GM13976 (cell line): ENCODE data around the gene CD96.
"Not testable (repeated sequence)": the region's sequence is repeated elsewhere in the genome, so short reads cannot be mapped to it uniquely, and the experiment has no call there.

Experiments
- DNase-seq: peaks from one replicate; pipeline ENCODE4 v3.0.0; 2012; ENCODE audit warnings: low spot score
- in situ Hi-C: fragments of 300-500 bp; cut with MboI; formaldehyde crosslinking; loops from one replicate; pipeline ENCODE4 v1.12.0; 2022; ENCODE audit warnings: low sequenced_read_pairs, mixed read lengths, inconsistent platforms; ENCODE audit not compliant: unreplicated experiment
- TF ChIP-seq, protein P1 (sequence below): IDR thresholded peaks from 2 replicates; pipeline ENCODE4 v1.5.1; 2012; ENCODE audit warnings: borderline replicate concordance, mild to moderate bottlenecking; ENCODE audit not compliant: insufficient read depth; ENCODE audit errors: extremely low read depth, missing control alignments, control extremely low read depth

CD96 gene

DNA sequence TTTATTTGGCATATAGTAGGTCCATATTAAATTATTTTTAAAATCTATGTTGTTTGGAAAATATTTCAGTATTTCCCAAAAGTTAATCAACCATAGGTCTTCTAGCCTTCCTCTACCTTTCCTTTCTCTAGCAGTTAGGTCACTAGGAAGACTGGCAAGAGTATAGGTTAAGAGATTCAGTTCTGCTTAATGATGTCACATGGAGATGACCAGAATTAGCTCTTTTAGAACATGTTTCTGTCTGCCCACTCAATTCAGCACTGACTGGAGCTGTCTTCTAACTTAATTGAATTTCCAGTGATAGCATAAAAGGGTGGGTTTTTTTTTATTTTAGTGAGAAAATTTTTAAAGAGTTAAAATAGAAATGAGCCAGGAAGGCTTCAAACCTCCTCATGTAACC is 76.9 kb downstream of the CD96 start:
- in situ Hi-C loops: no loop called here
- DNase-seq: no peak
- TF ChIP-seq, protein P1, sequence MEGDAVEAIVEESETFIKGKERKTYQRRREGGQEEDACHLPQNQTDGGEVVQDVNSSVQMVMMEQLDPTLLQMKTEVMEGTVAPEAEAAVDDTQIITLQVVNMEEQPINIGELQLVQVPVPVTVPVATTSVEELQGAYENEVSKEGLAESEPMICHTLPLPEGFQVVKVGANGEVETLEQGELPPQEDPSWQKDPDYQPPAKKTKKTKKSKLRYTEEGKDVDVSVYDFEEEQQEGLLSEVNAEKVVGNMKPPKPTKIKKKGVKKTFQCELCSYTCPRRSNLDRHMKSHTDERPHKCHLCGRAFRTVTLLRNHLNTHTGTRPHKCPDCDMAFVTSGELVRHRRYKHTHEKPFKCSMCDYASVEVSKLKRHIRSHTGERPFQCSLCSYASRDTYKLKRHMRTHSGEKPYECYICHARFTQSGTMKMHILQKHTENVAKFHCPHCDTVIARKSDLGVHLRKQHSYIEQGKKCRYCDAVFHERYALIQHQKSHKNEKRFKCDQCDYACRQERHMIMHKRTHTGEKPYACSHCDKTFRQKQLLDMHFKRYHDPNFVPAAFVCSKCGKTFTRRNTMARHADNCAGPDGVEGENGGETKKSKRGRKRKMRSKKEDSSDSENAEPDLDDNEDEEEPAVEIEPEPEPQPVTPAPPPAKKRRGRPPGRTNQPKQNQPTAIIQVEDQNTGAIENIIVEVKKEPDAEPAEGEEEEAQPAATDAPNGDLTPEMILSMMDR: no peak

DNA sequence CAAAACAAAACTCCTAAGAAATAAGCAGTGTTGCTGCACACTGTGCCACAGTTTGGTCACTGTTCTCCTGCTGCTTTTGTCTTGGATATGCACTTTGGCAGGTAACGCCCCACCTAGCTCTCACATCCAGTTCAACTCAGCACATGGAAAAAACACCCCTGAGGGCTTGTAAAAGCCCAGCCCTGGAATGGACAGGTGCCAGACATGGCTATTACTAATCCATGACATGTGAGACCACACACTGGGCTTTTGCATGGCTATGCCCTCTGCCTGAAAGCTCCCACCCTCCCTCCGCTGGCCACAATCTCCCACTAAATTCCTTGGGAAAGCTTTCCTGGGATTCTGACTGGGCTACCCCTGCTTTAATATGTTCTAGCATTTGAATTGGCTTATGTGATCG is 77.8 kb downstream of the CD96 start:
- DNase-seq: no peak
- in situ Hi-C loops: no loop called here

DNA sequence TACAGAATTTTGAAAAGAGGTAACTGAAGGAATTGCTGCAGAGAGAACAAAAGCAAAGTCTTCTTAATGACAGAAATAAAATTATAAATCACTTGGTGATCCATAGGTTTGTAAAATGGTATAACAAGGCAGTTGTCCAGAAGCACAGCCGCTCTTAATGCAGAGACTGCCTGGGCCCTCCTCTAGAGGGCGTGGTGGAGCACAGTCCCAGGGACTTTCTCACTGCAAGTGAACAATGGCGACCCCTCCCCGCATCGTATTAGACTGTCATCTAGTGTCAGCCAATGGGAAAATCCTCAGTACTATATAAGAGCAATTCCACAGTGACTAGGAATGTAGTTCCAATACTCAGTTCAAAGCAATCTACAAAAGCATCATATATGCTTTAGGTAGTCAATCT is 79.5 kb downstream of the CD96 start:
- in situ Hi-C loops: no loop called here
- DNase-seq: no peak
- TF ChIP-seq, protein P1: peak; percentile 21

More for the DNA sequence above, 77.8 kb downstream of the CD96 start:
- TF ChIP-seq, protein P1: no peak

DNA sequence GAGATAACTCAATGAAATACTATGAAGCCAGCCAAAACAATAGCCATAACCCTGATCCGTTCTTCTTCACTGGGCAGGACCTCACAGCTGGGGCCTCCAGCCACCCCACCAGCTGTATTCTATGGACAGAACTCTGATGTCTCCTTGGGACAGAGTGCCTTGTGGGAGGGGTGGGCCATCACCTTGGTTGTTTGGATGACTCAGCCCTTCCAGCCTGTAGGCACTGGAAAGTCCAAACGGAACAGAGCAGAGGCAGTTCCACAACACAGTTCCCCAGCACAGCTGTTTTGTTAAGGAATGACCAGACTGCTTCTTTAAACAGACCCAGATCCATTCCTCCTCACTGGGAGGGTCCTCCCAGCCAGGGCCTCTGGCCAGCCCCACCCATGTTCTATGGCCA is 85.1 kb downstream of the CD96 start:
- in situ Hi-C loops: no loop called here
- TF ChIP-seq, protein P1: no peak
- no peak for DNase-seq

DNA sequence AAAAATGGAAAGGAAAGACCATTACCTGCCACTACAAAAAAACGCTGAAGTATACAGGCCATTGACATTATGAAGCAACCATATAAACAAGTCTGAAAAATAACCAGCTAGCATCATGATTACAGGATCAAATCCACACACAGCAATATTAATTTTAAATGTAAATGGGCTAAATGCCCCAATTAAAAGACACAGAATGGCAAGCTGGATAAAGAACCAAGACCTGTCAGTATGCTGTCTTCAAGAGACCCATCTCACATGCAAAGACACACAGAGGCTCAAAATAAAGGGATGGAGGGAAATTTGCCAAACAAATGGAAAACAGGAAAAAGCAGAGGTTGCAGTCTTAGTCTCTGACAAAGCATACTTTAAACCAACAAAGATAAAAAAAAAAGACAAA is 87.0 kb downstream of the CD96 start:
- in situ Hi-C loops, DNase-seq: not testable (repeated sequence)

DNA sequence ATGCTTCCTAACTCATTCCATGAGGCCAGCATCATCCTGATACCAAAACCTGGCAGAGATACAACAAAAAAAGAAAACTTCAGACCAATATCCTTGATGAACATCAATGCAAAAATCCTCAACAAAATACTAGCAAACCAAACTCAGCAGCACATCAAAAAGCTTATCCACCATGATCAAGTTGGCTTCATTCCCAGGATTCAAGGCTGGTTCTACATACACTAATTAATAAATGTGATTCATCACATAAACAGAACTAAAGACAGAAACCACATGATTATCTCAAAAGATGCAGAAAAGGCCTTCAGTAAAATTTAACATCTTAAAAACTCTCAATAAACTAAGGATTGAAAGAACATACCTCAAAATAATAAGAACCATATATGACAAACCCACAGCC is 88.6 kb downstream of the CD96 start:
- DNase-seq, in situ Hi-C loops: not testable (repeated sequence)

DNA sequence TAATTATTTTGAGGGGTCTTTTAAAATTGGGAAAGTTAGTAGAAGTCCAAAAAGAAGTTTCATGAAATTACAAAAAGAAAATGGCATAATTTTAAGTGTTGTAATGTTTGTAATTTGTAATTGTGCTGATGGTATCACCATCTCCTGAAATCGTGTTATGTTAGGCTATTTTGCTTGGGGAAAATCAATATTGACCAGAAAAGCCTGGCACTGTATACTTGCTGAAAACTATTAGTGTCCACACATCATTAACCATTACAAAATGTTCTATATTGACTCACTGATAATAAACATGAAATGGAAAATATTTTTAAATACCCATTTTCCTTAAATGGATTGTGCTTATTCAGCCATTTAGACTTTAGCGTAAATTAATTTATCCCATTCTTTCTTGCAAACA is 93.4 kb downstream of the CD96 start:
- in situ Hi-C loops: no loop called here
- DNase-seq: no peak

DNA sequence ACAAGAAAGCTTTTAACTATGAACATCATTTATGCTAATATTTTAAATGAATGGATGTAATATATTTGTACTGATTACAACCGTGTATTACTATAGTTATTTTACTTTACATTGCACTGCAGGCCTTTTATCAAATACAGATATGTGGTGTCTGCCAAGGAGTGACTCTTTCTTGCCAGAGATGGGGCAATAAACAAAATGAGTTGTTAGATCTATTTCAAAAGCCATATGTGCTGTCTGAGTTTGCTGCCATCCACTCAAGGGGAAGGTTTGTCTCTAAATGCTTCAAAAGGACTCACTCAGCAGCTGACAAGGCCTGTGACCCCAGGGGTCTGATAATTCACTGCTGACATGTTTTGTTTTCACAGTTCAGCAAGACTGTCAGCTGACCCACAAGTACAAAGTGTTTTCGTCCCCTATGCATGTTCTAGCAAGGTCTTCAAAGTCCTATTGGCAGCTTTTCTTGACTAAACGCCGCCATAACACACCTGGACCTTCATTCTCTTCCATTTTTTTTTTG is 94.4 kb downstream of the CD96 start:
- TF ChIP-seq, protein P1: no peak
- no peak for DNase-seq
- in situ Hi-C loops: no loop called here

More for the DNA sequence above, 93.4 kb downstream of the CD96 start:
- TF ChIP-seq, protein P1: no peak
